Stimulated activated CD8-positive, alpha-beta memory T cell treated with anti-CD3 and anti-CD28 coated beads, Interleukin-15, amount 100 ng/mL, for 1 hour (primary cell): ENCODE measurements around the gene GATD1.

Experiments used
- DNase-seq: peaks from one replicate; pipeline ENCODE4 v3.0.0-alpha.2; 2020; ENCODE audit warnings: low read depth

Gene GATD1

DNA sequence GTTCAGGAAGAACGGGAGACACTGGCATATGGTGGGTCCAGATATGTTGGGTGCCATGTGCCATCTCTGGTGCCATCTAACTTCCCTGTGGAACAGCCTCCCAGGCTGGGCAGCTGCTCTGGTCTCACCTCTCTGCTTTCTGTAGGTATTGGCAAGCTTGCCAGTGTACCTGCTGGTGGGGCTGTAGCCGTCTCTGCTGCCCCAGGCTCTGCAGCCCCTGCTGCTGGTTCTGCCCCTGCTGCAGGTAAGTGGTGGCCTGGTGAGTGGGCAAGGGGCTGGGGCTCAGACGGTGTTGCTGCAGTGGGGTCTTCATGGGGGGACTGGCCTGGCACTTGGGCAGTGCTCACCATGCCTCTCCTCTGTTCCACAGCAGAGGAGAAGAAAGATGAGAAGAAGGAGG is 35.1 kb upstream of the GATD1 start:
- no peak for DNase-seq

DNA sequence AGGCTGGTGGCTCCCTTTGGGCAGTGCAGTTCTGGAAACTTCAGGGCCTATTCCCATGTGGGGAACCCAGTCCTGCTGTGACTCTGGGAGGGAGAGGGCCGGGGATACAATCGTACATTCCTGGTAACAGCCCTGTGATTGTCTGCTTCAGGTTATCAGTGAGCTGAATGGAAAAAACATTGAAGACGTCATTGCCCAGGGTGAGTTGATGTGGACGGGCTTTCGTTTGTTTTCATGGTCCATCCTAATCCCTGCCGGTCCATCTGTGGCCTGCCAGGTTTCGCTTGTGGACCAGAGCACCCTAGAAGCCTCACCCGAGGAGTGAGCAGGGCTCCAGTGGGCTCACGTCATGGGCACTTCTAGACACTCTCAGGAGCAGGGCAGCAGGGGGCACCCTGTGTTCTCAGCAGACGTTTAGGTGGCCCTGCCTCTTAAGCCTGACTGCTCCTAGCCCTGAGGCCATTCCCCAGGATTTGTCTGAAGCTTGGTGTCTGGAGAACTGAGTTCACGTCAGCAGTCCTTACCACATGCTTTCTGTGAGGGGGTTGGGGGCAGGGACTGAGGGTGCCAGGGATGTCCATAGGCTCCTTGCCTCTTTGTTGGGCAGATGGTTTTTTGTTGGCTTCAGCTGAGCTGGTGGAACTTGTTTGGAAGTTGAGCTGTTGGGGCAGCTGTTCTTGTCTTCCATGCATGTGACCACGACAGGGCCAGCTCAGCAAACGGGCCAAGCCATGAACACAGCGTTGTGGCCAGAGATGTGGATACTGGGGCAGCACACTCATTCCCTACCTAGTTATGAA is 34.4 kb upstream of the GATD1 start:
- no peak for DNase-seq

DNA sequence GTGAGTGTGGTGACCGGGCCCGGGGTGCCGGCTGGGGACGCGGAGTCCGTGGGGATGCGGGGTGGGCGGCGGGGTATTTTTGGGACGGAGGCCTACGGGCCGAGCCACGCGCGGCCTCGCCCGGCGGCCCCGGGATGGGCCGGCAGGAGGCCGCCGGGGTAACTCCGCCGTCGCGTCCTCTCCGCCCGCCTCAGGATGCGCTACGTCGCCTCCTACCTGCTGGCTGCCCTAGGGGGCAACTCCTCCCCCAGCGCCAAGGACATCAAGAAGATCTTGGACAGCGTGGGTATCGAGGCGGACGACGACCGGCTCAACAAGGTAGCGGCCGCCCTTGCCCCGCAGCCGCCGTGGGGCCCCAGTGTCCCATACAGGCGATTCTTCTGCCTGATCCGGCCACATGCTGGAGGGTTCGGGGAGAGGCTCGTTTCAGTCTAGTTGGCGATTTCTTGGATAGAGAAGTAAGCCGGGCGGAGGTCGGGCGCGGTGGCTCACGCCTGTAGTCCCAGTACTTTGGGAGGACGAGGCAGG is 32.8 kb upstream of the GATD1 start:
- no peak for DNase-seq

DNA sequence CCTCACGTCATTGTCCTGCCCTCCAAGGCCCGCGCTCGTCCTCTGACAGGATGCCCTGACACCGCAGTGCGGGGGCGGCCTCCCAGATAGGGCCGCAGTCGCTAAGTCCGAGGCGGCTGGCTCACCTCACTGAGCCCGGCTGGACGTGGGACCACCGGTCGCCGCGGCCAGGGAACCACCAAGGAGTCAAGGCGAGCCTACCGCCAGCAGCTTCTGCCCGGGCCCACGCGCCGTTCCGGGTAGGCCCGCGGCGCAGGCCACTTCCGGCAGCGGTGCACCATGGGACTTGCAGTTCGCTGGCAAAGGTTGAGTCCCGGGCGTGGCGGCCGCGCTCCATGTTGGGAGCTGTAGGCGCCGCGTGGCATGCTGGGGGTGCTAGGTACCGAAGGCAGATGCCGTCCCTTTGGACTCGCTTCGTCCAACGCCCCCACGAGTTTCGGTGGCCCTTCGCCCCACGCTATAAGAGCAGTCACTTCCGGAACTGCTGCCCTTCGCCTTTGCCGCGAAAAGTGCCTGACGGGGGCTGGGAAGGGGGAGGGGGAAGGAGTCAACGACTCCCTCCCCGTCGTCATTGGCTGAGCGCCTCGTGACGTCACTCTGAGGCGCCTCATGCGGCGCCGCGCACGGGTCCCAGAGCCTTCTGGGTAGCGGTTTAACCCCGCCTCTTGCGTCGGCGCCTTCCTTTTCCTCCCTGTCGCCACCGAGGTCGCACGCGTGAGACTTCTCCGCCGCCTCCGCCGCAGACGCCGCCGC is 32.2 kb upstream of the GATD1 start, which contains the start of gene RPLP2:
Gene RPLP2 (plus strand): TSS at position 681 of the 753 bp plus-strand sequence. CDS start 268 bp downstream, outside the sequence.
- peak; percentile 98 for DNase-seq

DNA sequence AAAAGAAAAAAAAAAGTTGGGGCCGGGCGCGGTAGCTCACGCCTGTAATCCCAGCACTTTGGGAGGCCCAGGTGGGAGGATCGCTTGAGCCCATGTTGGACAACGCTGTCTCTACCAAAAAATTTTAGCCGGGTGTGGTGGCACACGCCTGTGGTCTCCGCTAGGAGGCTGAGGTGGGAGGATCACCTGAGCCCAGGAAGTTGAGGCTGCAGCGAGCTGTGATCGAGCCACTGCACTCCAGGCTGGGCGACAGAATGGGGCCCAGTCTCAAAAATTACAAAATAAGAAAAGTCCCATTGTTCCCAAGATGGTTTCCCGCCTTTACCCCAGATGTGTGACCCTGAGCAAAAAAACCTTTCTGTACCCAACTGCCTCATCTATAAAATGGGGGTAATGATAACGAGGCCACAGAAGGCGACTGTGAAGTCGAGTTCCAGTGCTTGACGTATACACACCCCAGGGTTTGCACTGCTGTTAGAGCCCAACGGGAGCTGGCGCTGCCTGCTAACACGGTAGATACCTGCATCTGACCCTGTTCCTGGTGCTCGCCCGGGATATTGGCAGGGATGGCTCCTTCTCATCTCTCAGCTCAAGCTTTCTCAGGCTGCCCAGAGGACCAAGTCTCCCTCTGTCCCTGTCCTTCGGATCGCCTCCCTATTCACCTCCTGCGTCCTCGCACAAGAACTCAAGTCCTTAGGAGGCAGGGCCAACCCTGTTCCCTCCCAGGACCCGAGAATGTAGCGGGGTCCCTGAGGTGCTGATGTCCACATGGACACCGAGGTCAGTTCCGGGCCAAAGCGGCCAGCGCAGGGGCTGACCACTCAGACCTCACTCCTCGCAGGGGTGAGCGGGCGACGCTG is 31.4 kb upstream of the GATD1 start:
- DNase-seq: no peak

DNA sequence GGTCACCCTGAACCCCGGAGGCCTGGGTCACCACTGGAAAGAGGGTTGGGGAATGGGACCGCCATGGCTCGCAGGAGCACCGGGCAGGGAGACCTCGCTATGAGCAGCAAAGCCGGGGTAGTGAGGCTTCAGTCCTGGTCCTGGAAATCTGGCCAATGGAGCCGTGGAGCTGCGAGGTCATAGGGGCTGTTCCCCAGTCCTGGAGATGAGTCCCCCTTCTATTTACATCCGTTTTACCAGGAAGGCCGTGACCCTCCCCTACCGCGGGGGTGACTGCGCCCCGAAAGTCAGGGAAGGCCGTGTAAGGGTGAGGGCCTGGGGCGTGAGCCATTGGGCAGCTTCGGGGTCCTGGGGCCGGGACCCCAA is 27.3 kb upstream of the GATD1 start:
- DNase-seq: no peak

DNA sequence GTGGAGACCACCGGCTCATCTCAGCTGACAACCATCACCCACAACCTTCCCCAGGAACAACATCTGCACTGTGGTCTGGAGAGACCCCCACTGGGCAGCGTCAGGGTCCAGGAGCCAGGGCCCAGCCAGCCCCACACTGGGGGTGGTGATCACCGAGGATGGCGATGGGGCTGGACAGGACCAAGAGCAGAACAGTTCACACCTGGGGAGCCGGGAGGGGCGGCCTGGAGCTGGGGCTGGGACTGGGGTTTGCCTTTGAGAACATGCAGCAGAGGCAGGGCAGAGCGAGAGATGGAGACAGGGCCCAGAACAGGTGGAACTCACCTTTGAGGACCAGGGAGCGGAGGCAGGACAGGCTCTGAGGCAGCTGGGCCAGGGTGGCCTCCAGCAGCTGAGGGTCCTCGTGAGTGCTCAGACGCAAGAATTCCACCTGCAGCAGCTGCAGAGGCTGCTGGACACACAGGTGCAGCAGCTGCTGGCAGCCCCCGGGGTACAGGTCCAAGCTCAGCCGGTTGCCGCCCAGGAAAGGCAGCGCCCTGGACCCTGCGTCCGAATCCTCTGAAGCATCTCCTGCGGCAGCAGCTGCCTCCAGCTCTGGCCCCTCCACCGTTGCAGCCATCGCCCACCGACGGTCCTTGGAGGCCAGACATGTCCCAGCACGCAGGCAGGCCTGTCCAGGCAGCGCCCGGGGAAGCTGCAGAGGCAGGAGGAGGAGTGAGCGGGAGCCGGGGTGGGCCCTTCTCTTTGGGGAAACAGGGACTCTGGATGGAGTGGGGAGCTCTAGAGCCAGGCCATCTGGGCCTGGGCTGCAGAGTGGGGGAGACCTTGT is 26.7 kb upstream of the GATD1 start:
- DNase-seq: no peak

DNA sequence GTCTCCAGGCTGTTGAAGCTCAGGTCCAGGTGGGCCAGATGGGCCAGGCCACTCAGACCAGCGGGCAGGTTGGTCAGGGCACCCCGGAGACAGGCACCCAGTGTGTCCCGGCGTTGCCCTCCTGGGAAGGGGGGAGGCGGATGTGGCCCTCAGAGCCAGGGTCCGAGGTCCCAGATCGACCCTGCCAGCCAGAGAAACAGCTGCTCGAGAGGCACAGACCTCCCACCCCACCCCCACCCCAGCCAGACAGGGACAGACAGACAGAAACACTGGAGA is 26.1 kb upstream of the GATD1 start:
- no peak for DNase-seq

DNA sequence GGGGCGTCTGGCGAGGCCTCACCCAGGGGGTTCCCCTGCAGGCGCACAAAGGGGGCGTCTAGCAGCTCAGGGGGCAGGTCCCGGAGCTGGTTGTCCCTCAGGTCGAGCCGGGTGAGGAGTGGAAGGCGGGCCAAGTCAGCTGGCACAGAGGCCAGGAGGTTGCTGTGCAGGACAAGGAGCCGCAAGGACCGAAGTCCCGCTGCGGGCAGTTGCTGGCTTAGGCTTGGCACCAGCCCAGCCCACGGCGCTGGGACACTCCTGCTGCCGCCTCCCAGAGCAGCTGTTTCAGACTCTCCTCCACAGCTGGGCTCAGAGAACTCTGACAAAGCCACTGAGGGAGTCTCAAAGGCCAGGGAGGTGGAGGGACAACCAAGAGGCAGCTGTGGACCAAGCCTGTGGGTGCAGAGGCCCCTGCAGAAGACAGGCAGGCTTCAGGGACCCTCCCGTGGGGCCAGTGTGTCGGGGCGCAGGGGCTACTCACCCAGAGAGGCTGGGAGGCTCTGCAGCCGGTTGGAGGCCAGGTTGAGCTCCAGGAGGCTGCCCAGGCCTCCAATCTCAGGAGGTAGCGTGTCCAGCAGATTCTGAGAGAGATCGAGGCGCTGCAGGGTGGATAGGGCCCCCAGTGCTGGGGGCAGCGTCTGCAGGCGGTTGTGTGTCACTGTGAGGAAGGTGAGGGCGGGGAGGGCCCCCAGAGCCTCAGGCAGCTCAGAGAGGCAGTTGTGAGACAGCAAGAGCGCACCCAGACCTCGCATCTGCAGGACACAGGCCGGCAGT is 25.6 kb upstream of the GATD1 start:
- no peak for DNase-seq

DNA sequence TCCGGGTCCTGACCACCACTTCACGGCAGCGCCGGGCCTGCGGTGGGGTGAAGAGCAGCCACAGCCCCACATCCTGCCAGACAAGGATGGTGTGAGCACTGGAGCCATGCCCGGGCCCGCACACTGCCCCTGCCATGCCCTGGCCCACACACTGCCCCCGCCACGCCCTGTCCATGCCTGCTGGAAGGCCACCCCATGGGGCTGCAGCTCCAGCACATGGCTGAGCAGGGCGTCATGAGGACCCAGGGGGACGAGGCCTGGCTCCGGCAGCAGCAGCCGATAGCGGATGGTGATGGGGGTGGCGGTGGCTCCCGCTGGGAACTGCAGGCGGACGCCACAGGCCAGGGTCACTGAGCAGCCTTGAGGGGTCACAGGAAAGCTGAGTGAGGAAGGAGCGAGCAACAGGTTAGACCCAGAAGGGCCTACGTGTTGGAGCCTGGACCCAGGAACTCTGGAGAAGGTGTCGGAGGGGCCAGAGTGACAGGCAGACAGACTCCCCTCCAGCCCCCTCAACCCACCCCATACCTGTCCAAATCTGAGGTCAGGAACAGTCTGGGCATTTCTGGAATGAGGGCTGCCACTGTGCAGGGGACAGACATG is 24.8 kb upstream of the GATD1 start:
- DNase-seq: no peak

DNA sequence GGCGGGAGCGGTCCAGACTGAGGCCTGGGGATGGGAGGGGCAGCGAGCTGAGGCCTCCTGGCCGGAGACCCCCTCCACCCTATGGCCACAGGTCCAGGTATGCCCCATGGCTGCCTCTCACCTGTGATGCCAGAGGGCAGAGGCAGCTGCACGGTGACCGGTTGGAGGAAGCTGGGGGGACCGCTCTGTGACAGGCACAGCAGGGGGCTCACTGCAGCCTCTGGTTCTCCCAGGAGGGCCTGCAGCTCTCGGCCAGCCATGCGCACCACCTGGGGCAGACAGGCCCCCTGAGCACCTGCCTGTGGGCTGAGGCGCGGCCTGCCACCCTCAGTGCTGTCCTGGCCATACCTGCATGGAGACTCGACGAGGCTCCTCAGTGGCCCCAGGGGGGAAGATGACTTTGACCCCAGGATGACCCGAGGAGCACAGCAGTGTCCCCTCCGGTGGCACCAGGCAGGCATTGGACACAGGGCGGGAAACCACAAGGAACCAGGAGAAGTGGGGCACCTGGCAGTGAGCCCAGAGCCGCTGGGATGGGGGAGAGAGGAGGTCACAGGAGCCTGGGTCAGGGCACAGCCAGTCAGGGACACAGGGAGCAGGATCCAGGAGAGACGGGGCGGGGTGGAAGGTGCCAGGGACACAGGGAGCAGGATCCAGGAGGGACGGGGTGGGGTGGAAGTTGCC is 24.0 kb upstream of the GATD1 start:
- no peak for DNase-seq

DNA sequence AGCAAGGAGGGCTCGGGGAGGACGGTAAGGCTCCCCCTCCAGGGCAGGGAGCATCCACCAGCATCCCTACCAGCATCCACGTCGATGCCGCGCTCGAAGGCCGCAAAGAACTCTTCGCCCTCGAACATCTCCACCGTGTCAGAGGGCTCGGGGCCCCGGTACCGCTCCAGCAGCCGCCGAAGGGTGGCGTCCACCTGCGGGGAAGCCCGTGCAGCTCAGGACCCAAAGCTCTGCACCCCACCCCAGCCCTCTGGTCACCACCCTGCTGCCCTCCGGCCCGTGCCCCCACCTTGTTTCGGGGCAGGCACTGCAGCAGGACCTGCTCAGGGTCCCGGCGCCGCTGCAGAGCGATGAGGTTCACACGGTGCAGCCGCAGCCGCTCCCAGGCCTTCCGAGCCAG is 23.2 kb upstream of the GATD1 start:
- no peak for DNase-seq

DNA sequence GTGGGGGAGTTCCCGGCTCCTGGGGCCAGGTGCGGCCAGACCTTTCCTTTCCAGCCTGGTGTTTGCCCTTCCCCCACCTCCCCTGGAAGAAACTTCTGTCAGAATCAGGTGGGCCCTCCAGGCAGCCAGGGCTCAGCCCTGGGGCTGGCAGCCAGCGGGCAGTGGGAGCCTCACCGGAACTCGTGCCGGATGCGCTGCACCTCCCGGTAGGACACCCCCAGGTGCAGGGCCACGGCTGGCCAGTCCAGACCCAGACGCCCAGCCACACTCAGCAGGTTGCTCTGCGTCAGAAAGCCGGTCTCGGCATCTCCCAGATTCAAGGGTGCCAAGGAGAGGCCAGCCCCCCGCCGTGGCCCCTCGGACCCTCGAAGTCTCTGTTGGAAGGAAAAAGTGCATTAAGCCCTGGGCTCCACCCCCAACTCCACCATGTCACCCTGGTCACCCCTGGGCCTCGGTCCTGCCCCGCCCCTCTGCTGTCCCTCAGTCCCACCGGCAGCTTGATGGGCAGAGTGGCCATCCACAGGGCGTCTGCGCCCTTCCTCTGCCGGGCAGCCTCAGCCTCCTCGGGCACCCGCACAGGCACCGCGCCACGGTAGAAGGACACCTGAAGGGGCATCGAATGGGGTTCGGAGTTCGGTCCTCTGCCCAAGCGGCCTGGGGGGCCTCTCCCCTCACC is 22.5 kb upstream of the GATD1 start:
- no peak for DNase-seq

DNA sequence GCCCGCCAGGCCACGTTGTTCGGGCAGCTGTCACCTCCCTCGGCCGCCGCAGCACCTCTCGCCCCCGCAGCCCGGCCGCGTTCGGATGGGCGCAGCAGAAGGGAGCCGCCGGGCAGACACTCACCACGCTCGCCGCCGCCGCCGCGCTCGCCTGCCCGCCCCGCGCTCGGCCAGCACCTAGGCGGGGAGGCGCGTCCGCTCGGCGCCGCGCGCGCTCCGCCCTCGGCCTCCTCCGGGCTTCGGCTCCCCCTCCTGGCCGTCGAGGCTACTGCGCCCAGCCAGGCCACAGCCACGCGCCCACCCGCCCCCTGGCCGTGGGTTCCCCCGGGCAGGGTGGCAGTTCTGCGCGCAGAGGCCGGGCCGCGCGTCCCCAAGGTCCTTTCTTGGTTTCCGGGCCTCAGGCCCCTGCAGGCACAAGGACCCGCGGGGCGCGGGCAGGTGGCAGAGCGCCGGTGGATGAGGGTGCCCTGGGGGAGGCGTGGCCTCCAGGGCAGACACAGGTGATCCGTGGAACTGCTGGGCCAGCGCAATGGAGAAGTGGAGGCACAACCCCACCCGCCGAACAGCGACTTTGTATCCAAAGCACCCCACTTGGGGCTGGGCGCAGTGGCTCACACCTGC is 20.9 kb upstream of the GATD1 start, which contains the start of gene SLC25A22:
Gene SLC25A22 (minus strand): TSS at position 189 of the 621 bp plus-strand sequence. CDS start 3,275 bp downstream, outside the sequence.
- peak; percentile 64 for DNase-seq

DNA sequence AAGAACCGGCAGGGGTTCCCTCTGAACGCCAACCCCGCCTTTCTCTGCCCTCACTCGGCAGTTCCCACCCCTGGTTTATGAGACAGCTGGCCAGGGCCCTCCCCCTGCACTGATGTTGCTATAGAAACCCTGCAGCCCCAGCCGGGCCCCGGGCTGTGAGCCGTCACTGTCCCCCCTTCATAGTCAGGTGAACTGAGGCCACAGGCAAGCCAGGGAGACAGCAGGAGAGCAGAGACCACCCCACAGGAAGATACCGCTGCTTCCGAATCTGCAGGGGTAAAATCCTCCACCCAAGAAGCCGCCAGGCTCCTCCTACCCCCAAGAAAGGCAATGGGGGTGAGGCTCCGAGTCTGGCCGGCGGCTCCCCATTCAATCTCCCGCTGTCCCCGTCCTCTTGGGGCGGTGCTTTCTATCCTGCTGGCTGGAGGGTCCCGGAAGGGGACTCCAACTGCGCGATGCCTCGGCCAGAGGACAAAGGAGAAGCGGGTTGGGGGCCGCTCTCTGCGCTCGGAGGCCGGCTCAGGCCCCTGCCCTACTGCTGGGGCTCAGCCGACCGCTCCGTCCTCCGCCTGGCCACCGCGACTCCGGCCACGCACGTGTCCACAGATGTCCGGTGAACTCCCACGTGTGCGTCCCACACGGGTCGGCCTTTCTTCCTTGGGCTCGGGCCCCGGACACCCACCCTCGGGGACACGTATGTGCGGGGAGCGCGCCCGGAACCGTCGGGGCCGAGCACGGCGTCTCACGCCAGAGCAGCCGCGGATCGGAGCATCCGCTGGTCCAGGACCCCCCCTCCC is 20.2 kb upstream of the GATD1 start:
- DNase-seq: peak; percentile 42

DNA sequence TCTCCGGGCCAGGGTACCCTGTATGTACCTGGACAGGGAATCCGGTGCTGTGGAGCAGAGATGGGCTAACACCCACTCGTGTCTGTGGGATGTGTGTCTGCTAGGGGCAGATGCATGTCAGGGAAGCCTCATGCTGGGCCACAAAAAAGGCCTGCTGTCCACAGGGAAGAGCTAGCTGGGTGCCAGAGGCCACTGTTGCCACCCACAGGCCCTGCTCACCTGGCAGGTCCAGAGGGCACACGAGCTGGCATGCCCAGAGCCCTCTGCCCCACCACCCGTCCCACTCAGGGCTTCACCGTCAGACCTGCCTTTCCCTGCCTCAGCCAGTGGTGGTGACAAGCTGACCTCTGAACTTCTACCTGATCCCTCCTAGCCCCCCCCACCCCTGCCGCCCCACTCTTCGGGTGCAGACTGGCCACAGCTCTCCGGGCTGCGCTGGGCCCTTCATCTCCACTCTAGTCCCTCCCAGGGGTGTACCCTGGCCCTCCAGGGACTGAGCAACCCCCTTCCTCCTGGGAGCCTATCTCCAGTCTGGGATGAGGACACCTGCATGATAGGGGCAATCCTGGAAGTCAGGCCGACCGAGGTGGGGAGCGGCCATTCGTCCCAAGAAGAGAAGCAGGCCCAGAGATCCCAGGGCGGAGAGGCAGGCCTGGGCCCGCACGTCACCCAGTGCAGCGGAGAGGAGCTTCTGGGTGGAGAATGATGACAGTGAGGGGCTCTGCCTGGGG is 19.4 kb upstream of the GATD1 start:
- no peak for DNase-seq
